ENCODE data around the gene TSHZ2.
"Not testable (repeated sequence)": the region's sequence is repeated elsewhere in the genome, so short reads cannot be mapped to it uniquely, and the experiment has no call there.

The TSHZ2 gene

DNA sequence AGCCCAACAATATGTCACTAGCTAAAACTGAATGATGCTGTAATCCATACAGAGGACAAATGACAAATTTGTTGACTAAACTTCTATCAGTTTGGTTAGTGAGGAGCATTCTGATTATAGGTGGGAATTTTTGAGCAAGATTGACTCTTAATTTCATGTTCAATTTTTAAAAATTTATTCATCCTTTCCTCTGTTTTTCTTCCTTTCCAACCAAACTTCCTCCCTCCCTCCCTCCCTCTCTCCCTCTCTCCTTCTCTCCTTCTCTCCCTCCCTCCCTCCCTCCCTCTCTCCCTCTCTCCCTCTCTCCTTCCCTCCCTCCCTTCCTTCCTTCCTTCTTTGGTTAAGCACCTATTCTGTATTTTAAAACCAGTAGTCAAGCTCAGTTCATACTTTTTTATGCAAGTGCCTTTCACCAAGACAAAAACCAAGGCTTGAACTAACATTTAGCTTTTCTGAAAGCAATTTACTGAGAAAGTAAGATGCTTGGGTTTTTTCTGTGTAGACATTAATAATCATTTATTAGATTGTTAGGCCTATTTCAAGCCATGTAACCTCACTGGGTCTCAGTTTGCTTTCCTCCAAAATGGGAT is 112.3 kb downstream of the TSHZ2 start:
- no peak for DNase-seq (ENCODE audit: low read depth in 2 of 2)

DNA sequence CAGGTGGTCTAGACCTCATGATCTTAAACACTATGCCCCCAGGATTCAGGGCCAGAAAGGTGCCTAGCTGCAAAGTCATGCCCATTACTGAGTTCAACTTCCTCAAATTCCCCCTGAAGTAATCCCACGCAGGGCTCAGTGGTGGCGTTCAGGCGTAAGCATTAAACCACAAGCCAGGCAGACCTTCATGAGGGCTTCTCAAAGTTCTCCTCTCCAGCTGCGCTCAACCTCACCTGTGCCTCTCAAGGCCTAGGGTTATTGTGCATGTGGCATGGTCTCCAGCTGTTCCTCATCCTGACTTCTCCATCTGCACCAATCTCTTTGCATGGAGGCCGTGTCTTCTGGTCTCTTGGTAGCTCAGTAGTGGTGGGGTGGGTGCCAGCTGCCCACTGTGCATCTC is 113.6 kb downstream of the TSHZ2 start:
- DNase-seq (ENCODE audit: low read depth in 2 of 2), result no peak

- no peak for DNase-seq (ENCODE audit: low read depth in 2 of 2)
Measured at GRCh38 chr20:53087037-53087777, 115.0 kb downstream of the TSHZ2 start.

- no peak for DNase-seq (ENCODE audit: low read depth in 2 of 2)
Measured at GRCh38 chr20:53088786-53089185, 116.6 kb downstream of the TSHZ2 start.

- not testable (repeated sequence) for DNase-seq (ENCODE audit: low read depth in 2 of 2)
Measured at GRCh38 chr20:53089851-53090250, 117.7 kb downstream of the TSHZ2 start.

DNA sequence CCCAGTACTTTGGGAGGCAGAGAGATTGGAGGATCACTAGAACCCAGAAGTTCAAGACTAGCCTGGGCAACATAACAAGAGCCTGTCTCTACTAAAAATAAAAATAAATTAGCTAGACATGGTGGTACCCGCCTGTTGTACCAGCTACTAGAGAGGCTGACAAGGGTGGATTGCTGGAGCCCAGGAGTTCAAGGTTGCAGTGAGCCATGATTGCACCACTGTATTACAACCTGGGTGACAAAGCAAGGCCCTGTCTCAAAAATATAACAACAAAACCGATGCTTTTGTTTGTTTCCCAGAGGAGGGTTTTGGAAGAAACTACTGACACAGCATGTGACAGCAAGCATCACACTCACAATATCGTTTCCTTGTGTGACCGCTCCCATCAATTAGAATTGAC is 119.6 kb downstream of the TSHZ2 start:
- no peak for DNase-seq (ENCODE audit: low read depth in 2 of 2)

DNA sequence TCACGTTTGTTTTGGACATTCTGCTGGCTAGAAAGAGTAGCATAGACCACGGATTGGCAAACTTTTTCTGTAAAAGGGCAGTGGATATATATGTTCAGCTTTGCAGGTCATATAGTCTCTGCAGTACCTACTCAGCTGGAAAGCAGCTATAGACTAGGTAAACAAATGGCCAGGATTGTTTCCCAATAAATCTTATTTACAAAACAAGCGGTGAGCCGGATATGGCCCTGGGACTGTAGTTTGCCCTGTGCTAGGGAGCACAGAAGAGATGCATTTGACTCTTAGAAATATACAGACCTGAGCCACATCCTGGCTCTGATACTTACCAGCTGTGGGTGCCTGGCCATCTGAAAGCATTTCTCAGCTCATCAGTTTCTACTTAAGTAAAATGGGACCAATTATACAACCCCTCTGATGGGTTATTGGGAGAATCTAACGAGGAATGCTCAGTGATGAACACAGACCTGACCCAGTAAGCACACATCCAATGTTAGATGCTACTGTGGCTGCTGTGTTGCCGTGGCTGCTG is 120.7 kb downstream of the TSHZ2 start:
- no peak for DNase-seq (ENCODE audit: low read depth in 2 of 2)

GRCh38 chr20:53097371-53097770 is 125.2 kb downstream of the TSHZ2 start:
- DNase-seq (ENCODE audit: low read depth in 2 of 2), result no peak

- DNase-seq (ENCODE audit: low read depth in 2 of 2), result no peak
Measured at GRCh38 chr20:53097791-53098190, 125.6 kb downstream of the TSHZ2 start.

GRCh38 chr20:53098621-53099020 is 126.5 kb downstream of the TSHZ2 start:
- peak; percentile 75 to 79 for DNase-seq (ENCODE audit: low read depth in 2 of 2)

DNA sequence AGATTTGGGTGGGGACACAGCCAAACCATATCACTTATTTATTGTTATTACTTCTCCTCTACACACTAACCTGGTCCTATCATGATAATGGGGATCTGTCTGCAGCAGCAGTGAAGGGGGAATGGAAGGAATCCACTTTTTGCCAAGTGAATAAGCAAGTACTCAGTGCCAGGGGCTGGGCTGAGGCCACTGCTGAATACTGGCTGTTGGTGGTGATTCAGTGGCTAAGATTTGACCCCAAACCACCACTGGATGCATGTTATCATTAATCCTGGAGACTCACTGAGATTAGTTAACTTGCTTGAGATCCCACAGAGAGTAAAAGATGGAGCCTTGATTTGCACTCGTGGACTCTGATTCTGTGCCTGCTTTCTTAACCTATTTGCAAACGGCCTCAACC is 127.7 kb downstream of the TSHZ2 start:
- no peak for DNase-seq (ENCODE audit: low read depth in 2 of 2)

DNA sequence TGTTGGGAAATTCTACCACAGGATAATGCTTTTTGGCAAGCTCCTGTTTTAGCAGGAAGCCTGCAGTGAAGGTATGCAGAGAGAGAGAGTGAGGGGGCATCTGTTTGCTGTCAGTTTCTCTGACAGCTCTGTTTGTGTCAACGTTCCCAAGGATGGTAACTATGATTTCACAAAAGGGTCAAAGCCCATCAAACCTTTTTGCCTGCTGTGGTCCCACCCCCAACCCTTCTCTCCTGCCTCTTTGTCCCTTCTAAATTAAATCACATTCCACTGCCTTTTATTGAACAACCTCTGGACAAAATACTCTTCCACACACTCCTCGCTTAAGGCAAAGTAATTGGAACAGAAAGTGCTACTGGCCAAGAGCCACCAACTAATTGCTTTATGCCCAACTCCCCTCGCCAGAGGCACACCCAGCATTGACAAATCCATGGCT is 128.3 kb downstream of the TSHZ2 start:
- peak in 1 of 2 experiments; percentile 39 for DNase-seq (ENCODE audit: low read depth in 2 of 2)

DNA sequence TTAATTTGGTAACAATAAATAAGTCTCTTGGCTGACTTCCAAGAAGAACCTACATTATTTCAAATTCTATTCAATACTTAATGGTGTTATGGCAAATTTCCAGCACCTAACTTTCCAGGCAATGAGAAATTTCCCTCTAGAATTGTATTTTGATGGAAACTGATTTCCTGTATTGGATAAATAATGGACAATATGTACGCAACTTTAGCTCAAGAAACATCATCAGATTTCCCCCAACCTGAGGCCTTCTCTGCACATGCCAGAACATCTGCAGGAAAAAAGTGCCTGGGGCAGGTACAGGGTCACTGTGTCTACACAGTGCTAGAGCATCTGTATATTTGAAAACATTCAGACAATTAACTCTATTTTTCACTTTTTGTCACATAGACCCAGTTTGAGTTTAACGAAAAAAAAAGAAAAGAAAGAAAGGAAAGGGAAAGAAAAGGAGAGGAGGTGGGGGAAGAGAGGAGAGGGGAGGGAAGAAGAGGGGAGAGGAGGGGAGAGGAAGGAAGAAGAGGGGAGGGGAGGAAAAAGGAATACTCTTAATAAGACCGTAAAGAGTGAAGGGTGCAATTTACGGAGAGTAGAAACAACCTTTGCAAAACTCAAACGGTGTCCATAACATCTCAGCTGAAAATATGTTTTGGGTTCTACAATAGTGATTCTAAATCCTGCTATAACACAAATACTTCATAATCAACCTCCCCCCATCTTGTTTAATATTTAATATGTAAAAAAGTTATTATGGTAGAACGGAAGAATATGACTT is 130.0 kb downstream of the TSHZ2 start:
- no peak for DNase-seq (ENCODE audit: low read depth in 2 of 2)

DNA sequence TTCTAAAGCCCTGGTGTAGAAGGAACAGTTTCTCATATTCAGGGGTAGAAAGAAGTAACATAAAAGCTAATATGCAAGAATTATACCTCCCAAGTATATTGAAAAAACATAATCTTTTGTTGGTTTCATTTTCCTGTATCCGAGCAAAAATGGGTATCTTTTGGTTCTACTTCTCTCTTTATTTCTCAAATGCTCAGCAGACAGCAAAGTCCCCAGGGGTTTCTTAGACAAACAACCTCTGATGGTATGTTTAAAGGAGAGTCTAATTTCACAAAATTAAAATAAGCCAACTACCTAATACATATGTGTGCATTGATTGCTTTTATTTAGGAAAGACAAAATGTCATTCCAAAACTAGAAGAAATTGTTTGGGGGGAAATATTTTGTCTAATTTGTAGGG is 131.0 kb downstream of the TSHZ2 start:
- no peak for DNase-seq (ENCODE audit: low read depth in 2 of 2)

- DNase-seq (ENCODE audit: low read depth in 2 of 2), result no peak
Measured at GRCh38 chr20:53104884-53105283, 132.7 kb downstream of the TSHZ2 start.

DNA sequence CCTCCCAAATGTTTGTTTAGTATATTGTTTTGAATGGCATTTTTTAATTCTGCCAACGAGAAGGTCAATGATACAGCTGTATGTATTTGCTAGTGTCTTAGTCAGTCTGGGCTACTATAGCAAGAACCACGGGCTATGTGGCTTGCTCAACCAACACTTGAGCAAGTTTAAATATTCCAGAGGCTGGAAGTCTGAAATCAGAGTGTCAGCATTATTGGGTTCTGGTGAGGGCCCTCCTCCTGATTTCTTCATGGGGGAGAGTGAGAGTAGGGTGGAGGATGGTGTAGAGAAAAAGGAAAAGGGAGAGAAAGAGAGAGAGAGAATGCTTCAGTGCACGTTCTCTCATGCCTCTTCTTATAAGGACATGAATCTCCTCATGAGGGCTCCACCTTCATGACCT is 144.6 kb downstream of the TSHZ2 start:
- no peak for DNase-seq (ENCODE audit: low read depth in 2 of 2)

DNA sequence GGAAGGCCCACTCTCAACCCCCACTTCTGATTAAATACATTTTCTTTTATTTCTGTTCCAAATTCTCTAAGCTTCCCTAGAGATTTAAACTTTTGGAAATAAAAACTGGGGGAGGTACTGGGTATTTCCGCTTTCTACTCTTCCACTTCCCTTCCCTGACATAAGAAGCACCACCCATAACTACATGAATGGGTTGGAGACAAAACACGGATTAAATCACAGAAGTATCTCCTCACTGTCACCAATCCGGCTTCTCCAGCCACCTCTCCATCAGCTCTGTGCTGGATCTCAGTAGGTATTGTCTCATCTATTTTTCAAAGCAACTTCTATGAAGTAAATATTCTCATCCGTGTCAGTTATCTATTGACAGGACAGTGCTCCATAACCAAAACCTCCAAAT is 150.7 kb downstream of the TSHZ2 start:
- no peak for DNase-seq (ENCODE audit: low read depth in 2 of 2)

DNA sequence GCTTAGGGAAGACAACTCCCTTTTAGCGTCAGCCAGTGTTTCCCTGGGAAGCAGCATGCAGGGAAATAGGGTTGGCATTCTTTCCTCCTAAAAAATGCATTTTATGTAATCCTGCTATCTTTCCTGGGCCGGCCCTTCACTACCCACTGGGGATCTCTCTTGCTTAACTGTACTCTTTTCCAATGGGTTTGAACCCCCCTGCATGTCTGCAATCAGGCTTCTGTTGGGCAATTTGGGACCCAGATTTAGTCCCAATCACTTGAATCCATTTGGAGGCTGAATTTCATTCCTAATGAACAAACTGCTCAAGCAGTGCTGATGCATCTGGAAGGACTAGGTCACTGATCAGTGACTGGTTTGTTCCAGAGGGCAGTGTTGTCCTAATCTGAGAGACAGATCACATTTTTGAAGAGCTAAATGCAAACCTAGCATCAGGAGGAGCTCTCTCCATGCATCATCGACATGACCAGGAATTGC is 152.0 kb downstream of the TSHZ2 start:
- no peak for DNase-seq (ENCODE audit: low read depth in 2 of 2)

DNA sequence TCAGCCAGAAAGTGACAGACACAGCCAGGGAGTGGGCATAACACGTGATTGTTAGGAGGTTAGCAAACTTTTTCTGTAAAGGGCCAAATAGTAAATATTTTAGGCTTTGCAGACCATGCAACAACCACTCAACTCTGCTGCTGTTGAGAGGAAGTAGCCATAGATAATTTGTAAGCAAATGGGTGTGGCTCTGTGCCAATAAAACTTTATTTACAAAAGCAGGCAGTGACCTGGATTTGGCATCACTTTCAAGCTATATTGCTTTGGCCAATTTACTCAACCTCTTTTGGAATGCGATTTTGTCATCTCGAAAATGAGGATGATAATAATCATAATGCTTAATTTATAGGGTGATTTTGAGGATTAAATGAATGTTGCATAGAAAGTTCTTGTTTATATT is 152.6 kb downstream of the TSHZ2 start:
- DNase-seq (ENCODE audit: low read depth in 2 of 2), result no peak

- no peak for DNase-seq (ENCODE audit: low read depth in 2 of 2)
Measured at GRCh38 chr20:53126185-53126584, 154.0 kb downstream of the TSHZ2 start.

GRCh38 chr20:53127027-53127426 is 154.9 kb downstream of the TSHZ2 start:
- no peak for DNase-seq (ENCODE audit: low read depth in 2 of 2)

GRCh38 chr20:53128004-53128403 is 155.8 kb downstream of the TSHZ2 start:
- DNase-seq (ENCODE audit: low read depth in 2 of 2), result peak; percentile 66 to 68
